Left ventricle myocardium inferior (tissue), 1 donor: ENCODE results near the gene DFFB. TPM values are rescaled to one million over a fixed set of nuclear protein-coding genes. Genes with fewer than 3 reads are reported as not detected.

Experiments used
- DNase-seq: peaks from one replicate; pipeline ENCODE4 v3.0.0-alpha.2; 2020
- H3K27ac ChIP-seq: fragments of 200-600 bp; replicated peaks from 2 replicates; pipeline ENCODE4 v1.8.0; 2021
- H3K27me3 ChIP-seq: fragments of 200-600 bp; 2 replicates; pipeline ENCODE4 v1.8.0; 2021; ENCODE audit warnings: low read depth
- H3K36me3 ChIP-seq: fragments of 200-600 bp; 2 replicates; pipeline ENCODE4 v1.8.0; 2021
- H3K4me1 ChIP-seq: fragments of 200-600 bp; 2 replicates; pipeline ENCODE4 v1.8.0; 2021
- H3K4me3 ChIP-seq: fragments of 200-600 bp; 2 replicates; pipeline ENCODE4 v1.8.0; 2021; ENCODE audit warnings: mild to moderate bottlenecking, moderate library complexity
- H3K9me3 ChIP-seq: fragments of 200-600 bp; replicated peaks from 2 replicates; pipeline ENCODE4 v1.8.0; 2021
- intact Hi-C: fragments of 100-400 bp; cut with micrococcal nuclease; formaldehyde crosslinking; loops from one replicate; pipeline ENCODE4 v1.11.0; 2022
- total RNA-seq: library from RNA; stranded (reverse); fragmentation: NEBNext Ultra II Directional; extraction: Animal tissue kit (Norgen Biotek cat#: 25700); gene quantifications from one replicate; pipeline ENCODE4 v1.2.1, GENCODE V29; 2021
- TF ChIP-seq, protein P1 (sequence below): fragments of 200-600 bp; IDR thresholded peaks from 2 replicates; pipeline ENCODE4 v1.8.0; 2021; ENCODE audit warnings: antibody characterized with exemption, mild to moderate bottlenecking, borderline replicate concordance
- donor health status: DM: no; HTN: yes; CAD: no; lungs with severe emphysema.

DFFB gene
- total RNA-seq, 1 donor from 2014 or later = 3.3 TPM

GRCh38 chr1:3907621-3908165 lies 50.4 kb downstream of the DFFB start:
- intact Hi-C loops = no loop called here
- no peak overlapping the region for H3K4me3 ChIP-seq
- peaks cover 43% of the 10 kb centered on the region for H3K27me3 ChIP-seq
- peaks cover 5% of the 10 kb centered on the region for H3K4me1 ChIP-seq
- DNase-seq = no peak
- TF ChIP-seq, protein P1, sequence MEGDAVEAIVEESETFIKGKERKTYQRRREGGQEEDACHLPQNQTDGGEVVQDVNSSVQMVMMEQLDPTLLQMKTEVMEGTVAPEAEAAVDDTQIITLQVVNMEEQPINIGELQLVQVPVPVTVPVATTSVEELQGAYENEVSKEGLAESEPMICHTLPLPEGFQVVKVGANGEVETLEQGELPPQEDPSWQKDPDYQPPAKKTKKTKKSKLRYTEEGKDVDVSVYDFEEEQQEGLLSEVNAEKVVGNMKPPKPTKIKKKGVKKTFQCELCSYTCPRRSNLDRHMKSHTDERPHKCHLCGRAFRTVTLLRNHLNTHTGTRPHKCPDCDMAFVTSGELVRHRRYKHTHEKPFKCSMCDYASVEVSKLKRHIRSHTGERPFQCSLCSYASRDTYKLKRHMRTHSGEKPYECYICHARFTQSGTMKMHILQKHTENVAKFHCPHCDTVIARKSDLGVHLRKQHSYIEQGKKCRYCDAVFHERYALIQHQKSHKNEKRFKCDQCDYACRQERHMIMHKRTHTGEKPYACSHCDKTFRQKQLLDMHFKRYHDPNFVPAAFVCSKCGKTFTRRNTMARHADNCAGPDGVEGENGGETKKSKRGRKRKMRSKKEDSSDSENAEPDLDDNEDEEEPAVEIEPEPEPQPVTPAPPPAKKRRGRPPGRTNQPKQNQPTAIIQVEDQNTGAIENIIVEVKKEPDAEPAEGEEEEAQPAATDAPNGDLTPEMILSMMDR = no peak
- H3K9me3 ChIP-seq = no peaks in the 10 kb centered on the region
- no peaks in the 10 kb centered on the region for H3K36me3 ChIP-seq
- no peak overlapping the region for H3K27ac ChIP-seq

DNA sequence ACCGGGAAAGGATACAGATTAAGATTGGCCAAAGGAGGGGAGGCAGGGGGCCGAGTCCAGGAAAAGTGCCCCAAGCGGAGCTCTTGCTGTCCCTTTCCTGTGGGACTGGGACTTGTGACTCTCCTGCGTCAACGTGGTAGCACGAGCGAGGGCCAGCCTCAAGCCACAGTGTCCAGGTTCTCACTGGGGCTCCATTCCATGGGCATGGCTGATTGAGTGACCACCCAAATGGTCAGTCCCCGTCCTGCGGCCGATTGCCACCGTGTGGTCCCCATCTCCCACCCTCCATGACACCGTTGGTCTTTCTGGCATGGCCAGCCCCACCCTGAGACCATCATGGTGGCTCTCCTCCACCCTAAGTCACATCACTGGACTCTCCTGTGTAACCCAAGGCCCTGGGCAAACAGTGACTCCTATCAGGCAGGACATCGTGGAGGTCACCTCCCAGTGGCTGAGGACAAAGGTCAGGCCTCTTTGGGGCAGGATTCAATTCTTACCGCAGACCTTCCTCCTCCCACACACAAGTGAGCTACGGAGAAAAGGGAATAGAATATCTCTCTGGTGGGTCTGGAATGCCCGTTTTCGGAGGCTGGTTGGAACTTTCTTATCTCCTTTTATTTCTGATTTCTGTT lies 51.7 kb downstream of the DFFB start:
- intact Hi-C loops = no loop called here
- no peak overlapping the region for H3K4me3 ChIP-seq
- no peaks in the 10 kb centered on the region for H3K9me3 ChIP-seq
- no peak for DNase-seq
- H3K27ac ChIP-seq = no peak overlapping the region
- TF ChIP-seq, protein P1 = no peak
- peaks cover 5% of the 10 kb centered on the region for H3K4me1 ChIP-seq
- H3K27me3 ChIP-seq = peaks cover 56% of the 10 kb centered on the region
- no peaks in the 10 kb centered on the region for H3K36me3 ChIP-seq

DNA sequence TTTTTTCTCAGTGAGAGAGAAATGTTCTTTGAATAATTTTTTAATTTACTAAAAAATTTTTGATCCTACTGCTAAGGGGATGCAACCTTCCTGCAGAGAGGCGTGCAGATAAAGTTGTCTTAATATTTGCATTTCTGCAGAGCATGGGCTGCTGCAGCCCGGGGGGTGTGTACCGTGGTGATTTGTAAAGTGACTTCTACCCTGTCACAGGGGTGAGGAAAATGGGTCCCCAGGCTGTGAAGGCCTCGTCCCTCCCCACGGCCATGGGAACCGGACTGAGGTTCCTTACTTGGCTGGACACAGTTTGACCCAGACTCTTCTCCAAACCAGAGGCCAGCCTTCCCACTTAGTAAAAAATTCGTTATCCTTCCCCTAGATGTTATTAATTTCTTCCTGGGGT lies 52.3 kb downstream of the DFFB start:
- H3K27me3 ChIP-seq = peaks cover 62% of the 10 kb centered on the region
- H3K9me3 ChIP-seq = no peaks in the 10 kb centered on the region

GRCh38 chr1:3910049-3910731 lies 52.9 kb downstream of the DFFB start:
- TF ChIP-seq, protein P1 = no peak
- no peak for DNase-seq
- Histone ChIP-seq H3K9me3 (no peaks in the 10 kb centered on the region), H3K27ac (no peak overlapping the region), H3K4me1 (peaks cover 5% of the 10 kb centered on the region), H3K4me3 (no peak overlapping the region), H3K36me3 (no peaks in the 10 kb centered on the region), H3K27me3 (peaks cover 67% of the 10 kb centered on the region)
- intact Hi-C loops = no loop called here

More for the DNA sequence above, 52.3 kb downstream of the DFFB start:
- DNase-seq = no peak
- H3K4me1 ChIP-seq = peaks cover 5% of the 10 kb centered on the region
- H3K27ac ChIP-seq = no peak overlapping the region
- TF ChIP-seq, protein P1 = no peak
- intact Hi-C loops = no loop called here
- no peak overlapping the region for H3K4me3 ChIP-seq
- H3K36me3 ChIP-seq = no peaks in the 10 kb centered on the region

DNA sequence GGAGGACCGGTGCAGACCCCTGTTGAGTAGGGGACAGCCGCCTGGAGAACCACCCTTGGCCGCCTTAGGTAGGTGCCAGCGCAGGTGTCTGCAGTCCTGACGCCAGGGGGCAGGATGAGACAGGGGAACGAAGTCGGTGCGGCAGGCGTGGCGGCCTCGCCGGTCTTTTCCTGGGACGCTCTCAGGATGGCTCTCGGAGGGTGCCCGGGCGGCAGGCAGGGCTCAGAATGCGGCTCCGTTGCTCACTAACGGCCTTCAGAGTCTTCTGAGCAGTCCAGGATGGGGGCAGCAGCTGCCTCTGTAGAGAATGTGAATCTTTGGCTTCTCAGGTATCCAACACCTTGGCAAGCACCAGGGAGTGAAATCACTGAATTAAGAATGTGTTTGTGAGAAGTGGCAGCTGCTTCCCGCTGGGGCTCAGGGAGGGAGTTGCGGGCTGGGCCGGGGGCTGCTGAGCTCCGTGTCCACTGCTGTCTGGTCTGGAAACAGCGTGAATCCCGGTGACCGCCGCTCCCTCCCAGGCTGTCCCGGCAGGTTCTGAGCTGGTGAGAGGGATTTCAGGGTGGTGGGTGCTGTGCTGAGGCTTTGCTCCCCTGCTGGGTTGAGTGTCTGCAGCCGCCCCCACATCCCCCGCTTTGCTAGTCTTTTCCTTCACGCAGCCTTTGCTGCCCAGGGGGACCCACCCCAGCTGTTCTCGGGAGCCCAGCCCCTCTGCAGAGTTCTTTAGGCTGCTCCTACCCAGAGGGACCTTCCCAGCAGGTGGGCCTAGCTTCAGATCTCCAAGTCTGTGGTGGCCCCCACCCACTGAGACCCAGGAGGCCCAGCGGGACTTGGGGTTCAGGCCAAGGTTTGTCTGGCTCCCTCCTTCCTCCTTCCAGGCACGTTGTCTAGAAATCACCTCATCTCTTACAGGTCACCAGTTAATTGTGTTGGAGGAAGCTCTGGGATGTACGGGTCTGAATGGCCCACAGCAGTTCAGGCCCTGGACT lies 53.9 kb downstream of the DFFB start:
- intact Hi-C loops = no loop called here
- no peak overlapping the region for H3K4me3 ChIP-seq

More for the DNA sequence above, 53.9 kb downstream of the DFFB start:
- TF ChIP-seq, protein P1 = peak; percentile 71
- Histone ChIP-seq H3K9me3 (no peaks in the 10 kb centered on the region), H3K27me3 (peaks cover 77% of the 10 kb centered on the region), H3K36me3 (no peaks in the 10 kb centered on the region), H3K27ac (no peak overlapping the region), H3K4me1 (peaks cover 5% of the 10 kb centered on the region)
- peak; percentile 54 for DNase-seq
